HG03064 (cell line): ENCODE results near the gene TCEAL6.
"Not testable (repeated sequence)": the region's sequence is repeated elsewhere in the genome, so short reads cannot be mapped to it uniquely, and the experiment has no call there.

Source experiments
- ATAC-seq: cut with Tn5 transposase; IDR thresholded peaks from one replicate; pipeline ENCODE4 v1.9.1; 2021; ENCODE audit warnings: low read depth; ENCODE audit not compliant: unreplicated experiment

Gene TCEAL6

GRCh38 chrX:102142274-102142673 is at the start of gene TCEAL6:
Gene TCEAL6 (minus strand): TSS chrX:102142481.
- not testable (repeated sequence) for ATAC-seq

- no peak for ATAC-seq
Observed at GRCh38 chrX:102185967-102186720, 43.9 kb upstream of the TCEAL6 start.

- ATAC-seq: peak; percentile 94
Observed at GRCh38 chrX:102155806-102156179, 13.5 kb upstream of the TCEAL6 start, which contains the start of gene BEX5. Gene BEX5 (minus strand): TSS chrX:102155977. CDS start chrX:102154265, 1,712 bp downstream.

- ATAC-seq: peak; percentile 42
Observed at GRCh38 chrX:102154900-102155805, 12.9 kb upstream of the TCEAL6 start.

- ATAC-seq: no peak
Observed at GRCh38 chrX:102154218-102154860, 12.1 kb upstream of the TCEAL6 start.

GRCh38 chrX:102141631-102142030 is 650 bp downstream of the TCEAL6 start:
- not testable (repeated sequence) for ATAC-seq

- not testable (repeated sequence) for ATAC-seq
Observed at GRCh38 chrX:102140876-102141275, 1.4 kb downstream of the TCEAL6 start.

- ATAC-seq: no peak
Observed at GRCh38 chrX:102138064-102138463, 4.2 kb downstream of the TCEAL6 start.

GRCh38 chrX:102129473-102129872 is 12.8 kb downstream of the TCEAL6 start:
- ATAC-seq: no peak

- no peak for ATAC-seq
Observed at GRCh38 chrX:102126863-102127262, 15.4 kb downstream of the TCEAL6 start.

- ATAC-seq: not testable (repeated sequence)
Observed at GRCh38 chrX:102126080-102126818, 16.0 kb downstream of the TCEAL6 start.

- not testable (repeated sequence) for ATAC-seq
Observed at GRCh38 chrX:102125436-102125835, 16.8 kb downstream of the TCEAL6 start, which contains the start of gene TCEAL2. Gene TCEAL2 (plus strand): TSS chrX:102125679. CDS start chrX:102126831, 1,152 bp downstream.

GRCh38 chrX:102125014-102125413 is 17.3 kb downstream of the TCEAL6 start:
- ATAC-seq: not testable (repeated sequence)

- no peak for ATAC-seq
Observed at GRCh38 chrX:102115748-102116147, 26.5 kb downstream of the TCEAL6 start.

- no peak for ATAC-seq
Observed at GRCh38 chrX:102113367-102113766, 28.9 kb downstream of the TCEAL6 start.
